Limb (tissue), 2 donors: ENCODE measurements around the gene DNAI1.

ENCODE experiments used
- DNase-seq, 2 donors: peaks; one replicate each; pipeline ENCODE4 v3.0.0-alpha.2; 2016; ENCODE audit errors: extremely low spot score in 2 of 2

DNAI1 gene

DNA sequence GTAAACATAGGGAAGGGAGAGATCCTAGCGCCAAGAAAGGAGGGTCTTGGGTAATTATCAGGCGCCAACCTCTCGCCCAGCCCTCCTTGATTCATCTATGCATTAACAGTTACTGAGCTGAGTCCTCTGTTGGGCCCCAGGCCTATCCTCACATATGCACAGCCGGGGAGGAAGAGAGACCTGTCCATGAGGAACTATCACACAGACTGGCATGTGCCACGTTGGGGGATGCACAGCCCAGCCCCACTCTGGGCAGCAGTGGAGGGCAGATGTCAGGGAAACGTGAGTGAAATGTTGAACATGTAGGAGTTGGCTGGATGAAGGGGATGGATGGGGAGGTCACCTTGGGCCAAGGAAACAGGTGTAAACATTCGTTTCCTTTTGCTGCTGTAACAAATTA, 82.9 kb downstream of the DNAI1 start:
- no peak for DNase-seq

DNA sequence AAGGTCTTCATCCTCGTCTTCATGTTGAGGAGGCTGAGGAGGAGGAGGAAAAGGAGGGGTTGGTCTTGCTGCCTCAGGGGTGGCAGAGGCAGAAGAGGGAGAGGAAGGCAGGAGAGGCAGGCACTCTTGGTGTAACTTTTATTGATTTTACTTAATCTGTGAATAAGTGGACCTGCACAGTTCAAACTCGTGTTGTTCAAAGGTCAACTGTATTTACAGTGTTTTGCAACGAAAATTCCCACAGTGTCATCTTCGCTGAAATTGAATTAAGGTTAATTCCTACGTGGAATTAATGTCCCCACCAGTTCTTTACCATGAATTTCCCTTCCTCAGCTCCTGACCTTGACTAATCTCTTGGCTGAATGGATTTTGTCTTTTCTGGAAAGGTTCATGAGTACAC, 85.4 kb downstream of the DNAI1 start:
- no peak for DNase-seq

DNA sequence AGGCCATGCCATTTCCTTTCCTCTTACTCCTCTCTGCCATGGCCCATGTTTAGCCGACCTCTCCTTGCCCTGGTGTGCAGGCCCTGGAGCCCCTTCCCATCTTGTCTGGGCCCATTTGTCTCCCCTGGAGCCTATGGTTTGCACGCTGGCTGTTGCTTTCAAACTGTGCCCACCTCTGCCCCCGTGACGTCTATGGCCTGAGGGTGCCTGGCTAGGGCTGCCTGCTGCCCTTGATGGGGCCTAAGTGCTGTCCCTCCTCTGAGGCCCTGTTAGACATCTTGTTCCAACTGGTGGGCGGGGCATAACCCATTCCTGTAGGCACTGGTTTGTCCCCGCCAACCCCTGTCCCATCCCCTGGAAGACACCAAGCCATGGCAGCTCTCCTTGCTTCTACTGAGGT, 86.9 kb downstream of the DNAI1 start:
- DNase-seq = no peak

DNA sequence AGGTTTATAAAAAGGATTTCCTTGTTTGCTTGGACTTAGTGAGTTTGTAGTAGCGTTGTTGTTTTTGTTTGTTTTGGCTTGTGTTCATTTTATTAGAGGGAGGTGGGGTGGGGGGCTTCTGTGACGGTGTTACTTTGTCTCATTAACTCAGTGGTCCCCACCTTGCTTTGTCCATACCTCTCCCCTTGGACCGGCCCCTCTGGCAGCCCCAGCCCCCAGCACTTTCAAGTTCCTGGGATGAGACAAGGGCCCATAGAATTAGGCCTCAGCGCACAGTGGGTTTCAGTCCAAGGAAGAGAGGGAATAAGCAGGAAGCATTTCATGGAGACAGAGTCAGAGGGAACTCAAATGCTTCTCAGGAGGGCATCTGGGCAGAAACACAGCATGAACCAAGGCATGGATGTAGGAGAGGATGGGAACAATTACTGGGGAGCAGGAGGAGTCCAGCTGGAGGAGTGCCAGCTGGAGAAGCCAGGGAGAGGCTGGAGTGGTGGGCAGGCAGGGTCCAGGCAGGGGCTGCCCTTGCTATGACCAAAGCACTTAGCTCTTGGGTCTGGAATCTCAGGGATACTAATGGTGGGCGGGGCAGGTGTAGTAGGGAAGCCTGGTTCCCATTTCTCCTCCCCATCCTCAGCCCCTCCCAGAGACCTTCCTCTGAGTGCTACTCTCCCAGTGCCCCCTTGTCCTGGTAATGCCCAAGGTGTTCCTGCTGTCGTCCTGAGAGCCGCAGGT, 87.7 kb downstream of the DNAI1 start:
- no peak for DNase-seq

DNA sequence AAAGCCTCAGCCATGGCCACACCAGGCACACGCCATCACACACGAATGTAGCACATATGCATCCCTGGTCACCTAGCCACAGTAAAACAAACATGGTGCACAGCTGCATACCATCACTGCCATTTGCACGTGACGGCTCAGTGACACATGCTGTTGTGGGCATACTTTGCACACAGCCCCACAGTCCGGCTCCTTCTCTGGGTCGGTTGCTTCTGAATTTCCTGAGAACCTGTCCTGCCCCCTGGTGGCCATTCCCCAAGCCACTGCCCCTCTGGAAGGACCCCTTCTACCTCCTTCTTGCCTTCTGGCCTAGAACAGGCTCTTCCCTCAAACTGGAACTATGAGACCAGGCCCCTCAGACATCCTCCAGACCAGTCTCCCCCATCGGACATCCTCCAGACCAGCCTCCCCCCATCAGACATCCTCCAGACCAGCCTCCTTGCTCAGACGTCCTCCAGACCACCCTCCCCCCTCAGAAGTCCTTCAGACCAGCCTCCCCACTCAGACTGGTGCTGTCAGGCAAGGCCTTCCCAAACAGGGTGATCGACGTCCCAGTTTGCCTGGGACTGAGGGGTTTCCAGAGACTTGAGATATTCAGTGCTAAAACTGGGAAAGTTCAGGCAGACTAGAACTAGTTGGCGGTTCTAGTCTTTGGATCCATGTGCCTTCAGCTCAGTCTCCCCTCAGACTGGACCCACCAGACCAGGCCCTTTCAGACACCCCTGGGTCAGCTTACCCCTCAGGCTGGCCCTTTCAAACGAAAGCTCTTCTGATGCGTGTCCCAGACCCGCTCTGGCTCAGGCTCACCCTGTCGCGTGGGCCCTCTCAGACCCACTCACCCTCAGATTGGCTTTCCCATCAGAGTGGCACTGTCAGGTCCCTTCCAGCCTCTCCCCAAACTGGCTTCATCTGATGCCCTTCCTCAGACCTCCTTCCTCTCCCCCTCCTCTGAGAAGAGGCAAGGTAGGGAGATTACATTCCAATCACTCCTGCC, 88.5 kb downstream of the DNAI1 start:
- peak in 1 of 2 donors; percentile 79 for DNase-seq

DNA sequence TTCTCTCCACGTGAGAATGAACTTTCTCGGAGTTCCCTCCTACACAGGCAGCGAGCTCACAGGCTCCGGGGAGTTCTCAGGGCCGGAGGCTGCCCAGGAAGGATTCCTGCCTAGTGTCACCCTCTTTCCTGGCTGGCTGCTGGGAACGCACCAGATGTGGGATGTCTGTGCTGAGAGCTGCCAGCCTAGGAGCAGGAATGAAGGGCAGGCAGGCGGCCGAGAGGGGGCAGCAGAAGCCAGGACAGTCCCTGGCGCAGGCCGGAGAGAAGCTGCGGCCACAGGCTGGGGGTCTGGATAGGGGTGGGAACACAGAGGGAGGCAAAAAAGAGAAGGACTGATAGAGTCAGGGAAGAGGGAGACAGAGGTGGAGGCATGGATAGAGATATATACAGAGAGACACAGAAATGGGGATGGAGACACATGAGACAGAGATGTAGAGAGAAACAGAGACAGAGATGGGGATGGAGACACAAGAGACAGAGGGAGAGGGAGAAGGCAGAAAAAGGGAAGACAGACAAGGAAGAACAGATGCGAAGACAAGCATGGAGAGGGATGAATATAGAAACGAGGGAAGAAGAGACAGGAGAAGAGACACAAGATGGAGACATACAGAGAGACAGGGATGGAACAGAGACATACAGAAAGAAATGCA, 89.5 kb downstream of the DNAI1 start:
- peak; percentile 69 to 89 for DNase-seq

DNA sequence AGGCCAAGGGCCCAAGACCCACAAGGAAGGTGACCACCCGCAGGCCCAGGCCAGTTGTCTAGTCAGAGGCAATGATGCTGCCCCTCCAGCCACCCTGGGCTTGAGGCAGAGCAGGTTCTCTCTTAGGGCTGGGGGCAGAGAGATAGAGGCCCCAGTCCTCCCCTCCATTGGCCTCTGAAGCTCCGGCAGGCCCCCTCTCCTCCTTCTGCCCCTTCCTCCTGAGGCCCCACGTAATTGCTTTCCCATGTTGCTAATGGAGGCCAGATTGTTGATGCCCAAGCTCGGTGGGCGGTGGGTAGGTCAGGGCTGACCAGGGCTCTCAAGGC, 90.8 kb downstream of the DNAI1 start:
- DNase-seq = peak in 1 of 2 donors; percentile 17

DNA sequence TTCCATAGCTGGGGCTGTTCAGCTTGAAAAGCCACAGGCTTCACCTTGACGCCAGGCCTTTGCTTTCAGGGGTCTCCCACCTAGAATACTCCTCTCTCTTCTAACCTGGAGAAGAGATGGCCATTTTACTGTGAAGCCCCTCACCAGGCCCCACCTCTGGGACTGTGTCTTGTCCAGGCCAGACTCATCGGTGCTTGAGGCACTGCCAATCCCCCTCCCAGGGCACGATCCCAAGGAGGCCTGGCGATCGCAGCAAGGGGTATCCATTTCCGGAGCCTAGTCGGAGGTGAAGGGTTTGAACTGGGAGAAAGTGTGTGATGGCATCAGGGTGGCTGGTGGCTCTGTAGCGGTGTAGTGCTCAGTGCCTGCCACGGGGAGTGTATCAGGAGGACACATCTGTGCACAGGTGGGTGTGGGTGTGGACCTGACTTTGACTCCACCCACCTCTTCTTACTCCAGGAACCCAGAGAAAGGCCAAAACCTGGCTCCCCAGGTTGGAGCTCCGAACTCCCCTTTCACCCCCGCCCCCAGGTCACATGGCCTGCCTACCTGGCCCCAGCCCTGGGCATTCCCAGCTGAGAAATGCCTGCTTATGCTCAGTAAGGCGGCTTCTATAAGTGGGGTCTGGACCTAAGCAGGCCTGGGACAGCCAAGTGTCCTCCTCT, 91.5 kb downstream of the DNAI1 start:
- DNase-seq = peak in 1 of 2 donors; percentile 30

DNA sequence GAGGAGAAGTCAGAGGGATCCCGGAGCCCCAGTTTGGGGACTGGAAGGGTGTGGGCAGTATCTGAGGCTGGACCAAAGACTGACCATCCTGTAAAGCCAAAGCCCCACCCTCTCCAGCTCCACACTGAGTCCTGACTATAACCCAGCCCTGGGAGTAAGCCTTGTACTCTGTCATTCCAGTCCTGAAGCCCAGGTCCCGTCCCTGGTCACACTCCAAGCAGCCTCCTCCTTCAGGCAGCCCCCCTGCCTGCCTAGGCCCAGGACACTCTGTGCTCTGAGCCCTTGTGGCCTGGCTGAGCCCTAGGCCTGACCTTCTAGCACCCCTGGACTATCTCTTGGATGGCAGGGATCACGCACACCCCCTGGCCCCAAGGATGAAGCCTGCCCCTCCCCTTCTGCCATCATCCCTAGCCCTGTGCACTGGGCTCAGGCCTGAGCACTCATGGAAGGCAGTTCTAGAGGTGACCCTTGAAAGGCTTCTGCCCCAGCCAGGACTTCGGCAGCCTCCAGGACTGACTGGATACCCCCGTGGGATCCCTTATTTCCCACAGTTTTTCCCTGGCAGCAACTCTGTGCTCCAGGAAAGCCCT, 92.2 kb downstream of the DNAI1 start:
- peak in 1 of 2 donors; percentile 26 for DNase-seq

DNA sequence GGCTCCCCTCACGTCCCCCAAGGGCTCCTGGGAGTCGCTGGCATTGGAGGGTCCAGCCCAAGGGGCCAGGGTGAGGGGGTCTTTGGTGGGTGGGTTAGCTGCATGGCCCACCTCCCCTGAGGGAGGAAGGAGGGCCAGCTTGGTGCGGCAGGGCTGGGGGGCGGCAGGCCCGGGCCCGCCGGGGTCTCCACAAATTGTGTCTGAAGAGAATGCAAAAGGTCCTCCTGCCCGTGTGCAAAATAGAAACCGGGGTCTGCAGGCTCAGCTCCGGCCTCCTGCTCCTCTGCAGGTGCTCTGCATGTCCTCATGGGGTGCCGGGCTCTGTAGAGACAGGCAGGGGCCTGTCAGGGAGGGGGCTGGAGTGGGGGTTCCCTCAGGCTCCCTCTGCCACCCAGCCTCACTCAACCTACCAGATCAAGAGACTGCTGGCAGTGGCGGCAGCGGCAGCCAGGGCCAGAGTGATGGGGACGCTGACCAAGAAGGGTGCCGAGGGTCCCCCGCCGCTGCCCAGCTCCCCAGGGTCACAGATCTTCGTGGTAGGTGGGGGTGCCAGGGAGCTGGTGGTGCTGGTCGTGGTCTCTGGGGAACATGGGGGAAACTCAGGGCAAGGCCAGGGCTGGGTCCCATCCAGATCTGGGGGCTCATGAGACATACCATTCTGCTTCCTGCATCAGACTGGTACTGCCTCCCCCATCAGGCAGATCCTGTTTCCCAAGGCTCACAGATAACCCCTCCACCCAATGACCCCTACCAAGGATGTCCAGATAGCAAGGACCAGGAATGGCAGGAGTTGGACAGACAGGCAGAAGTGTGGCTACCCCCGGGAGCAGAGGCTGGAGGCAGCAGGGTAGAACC, 93.4 kb downstream of the DNAI1 start:
- peak in 1 of 2 donors; percentile 31 for DNase-seq

DNA sequence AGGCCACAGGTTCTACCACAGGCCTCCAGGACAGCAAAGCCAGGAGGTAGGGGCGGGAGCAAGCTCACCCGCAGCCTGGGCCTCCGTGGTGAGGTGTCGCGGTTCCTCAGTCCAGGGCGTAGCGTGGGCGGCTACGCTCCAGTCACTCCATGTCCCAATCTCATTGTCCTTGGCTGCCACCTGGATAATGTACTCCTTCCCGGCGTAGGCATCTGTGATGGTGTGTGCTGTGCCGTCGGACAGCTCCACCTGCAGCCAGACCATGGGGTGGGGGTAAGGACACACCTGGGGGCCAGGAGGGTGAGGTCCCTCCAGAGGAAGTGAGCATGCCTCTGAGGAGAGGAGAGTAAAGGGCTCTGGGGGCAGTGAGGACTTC, 94.0 kb downstream of the DNAI1 start:
- DNase-seq = peak in 1 of 2 donors; percentile 33

DNA sequence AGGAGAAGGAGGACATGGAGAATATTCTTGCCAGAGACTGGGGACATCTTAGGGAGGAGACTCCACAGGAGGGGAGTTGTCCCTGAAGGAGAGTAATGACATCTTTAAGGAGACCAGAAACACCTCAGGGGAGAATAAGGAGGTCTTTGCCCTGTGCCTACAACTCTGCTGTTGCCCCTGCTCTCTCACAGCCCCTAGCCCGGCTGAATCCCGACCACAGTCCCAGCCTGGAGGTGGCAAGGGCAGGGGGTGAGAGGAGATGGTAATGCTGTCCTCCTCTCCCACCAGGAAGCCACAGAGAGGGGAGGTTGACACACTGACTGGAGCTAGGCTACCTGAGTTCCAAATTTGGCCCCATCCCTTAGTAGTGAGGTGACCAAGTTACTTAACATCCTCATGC, 94.4 kb downstream of the DNAI1 start:
- DNase-seq = no peak

DNA sequence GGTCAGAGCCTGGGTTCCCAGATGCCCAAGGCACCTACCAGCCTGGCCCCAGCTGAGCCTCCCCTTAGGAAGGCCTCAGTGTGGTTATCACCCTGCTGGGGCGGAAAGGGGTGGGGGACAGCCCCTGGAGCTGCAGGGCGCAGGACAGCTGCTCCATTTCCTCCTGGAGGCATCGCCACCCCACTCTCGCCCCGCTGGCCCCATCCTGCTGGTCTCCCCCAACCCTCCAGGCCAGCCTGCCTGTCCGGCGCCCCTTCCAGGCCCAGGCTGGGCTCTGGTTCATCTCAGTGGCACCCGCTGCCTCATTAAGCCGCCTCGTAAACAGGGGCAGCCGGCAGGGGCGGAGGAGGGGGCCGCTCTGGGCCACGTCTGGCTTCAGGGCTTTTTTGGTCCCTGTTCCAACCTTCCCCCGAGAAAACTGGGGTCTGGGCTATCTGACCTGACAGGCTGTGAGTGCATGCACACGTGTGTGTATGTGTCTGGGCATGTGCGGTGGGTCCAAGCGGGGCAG, 95.0 kb downstream of the DNAI1 start:
- DNase-seq = peak in 1 of 2 donors; percentile 42

DNA sequence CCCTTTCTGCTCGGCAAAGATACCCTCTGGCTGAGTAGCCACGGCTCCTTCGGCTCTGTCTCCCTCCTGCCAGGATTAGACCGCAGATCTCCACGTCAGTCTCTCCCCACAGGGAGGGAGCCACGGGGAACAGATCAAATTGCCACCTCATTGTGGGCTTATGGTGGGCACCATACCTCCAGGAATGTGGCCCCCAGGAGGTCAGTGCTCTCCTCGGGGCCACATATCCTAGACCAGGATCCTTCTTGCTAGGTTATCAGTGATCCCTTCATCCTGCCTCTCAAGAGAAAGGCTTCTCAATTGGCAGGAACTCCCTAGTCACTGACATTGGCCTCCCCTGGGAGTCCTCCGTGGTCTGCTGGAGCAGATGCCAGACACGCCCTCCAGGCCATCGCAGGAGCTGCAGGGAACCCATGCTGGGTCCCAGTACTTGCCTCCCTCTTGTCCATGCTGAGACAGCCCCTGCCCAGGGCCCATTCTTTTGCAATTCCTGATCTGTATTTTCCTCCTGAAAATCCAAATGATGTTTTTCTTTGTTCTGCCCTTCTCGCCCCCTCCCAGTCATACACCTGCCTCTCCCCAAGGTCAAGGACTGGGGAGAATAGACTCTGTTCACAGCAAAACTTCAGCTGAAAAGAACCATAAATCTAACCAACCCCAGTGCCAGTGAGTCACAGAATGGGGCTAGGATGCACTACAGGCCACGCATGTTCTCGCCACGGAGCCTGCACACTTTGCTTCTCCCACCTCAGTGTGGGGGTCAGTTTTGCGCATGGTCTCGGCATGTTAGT, 95.8 kb downstream of the DNAI1 start:
- DNase-seq = peak in 1 of 2 donors; percentile 42

DNA sequence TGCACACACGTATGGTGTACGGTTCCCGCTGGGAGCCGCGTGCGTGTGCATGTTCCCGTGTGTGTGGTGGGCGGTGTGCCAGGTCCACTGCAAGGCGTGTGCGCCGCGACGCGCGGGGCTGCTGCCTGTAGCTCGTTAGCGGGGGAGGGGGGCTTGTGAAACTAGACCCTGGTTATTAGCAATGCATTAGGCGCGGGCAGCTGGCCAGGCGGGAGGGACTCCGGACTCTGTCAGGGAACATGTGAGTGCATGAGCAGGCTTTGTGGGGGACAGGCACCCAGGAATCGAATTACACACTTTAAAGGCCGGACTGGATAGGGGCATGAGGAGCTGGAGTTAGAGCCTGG, 96.4 kb downstream of the DNAI1 start:
- DNase-seq = peak; percentile 42 to 89

DNA sequence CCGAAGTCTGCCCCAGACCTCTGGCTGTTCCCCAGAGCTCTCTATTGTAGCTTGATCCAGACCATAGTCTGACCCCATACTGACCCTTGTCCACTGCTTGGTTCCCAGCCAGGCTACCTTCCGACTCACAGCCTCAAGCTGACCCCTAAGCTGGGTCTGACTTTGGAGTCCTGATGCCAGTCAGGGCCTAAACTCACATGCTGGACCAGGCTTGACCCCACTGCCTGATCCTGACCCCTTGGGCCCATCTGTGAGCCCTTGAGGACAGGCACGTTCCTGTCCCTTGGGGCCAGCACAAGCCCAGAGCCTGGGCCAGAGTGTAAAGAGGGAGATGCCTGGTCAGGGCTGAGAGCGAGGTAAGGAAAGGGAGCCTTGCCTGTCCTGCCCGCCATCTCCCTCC, 96.9 kb downstream of the DNAI1 start:
- peak in 1 of 2 donors; percentile 36 for DNase-seq

DNA sequence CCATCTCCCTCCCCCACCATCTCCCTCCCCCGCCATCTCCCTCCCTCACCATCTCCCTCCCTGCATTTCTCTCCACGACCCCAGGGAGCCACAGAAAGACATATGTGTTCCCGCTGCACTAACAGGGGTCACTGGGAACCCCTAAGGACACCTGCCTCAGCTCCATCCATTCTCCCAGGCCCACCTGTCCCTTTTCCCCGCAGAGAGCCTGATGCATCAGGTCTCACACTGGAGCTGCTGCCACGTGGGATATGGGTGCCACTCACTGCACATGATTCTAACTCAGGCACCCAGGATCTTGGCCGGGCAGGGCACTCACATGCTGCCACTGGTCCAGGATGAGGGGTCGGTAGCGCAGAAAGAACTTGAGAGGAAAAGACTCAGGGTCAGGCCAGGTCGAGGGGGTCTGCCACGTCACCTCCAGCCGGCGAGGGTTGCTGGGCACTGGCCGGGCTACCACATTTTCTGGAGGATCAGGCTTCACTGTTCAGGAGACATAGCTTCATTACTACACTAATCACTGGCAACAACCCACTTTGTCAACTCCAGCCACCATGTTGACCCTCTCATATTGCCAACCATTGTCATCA, 97.4 kb downstream of the DNAI1 start:
- DNase-seq = peak in 1 of 2 donors; percentile 24

DNA sequence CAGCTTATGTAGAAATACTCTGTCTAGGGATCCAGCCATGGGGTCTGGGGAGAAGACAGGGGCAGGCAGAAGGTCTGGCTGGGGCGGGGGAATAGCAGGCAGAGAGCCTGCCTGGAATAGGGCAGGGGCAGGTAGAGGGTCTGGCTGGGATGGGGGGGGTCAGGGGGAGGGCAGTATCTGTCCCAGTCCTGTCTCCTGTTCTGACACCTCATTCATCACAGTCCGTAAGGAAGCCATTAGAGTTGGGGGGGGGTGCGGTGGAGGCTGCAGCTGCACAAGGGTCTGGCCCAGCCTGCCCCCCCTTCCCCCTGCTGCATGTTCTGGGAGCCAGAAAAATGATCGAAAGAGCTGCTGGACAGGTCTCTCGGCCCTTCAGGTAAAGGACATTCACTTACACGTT, 98.3 kb downstream of the DNAI1 start:
- DNase-seq = peak in 1 of 2 donors; percentile 21
